IMR-90 (cell line): ENCODE results near the gene KBTBD8. TPM values are rescaled to one million over a fixed set of nuclear protein-coding genes. Genes with fewer than 3 reads are reported as not detected.

ENCODE experiments used
- ATAC-seq: fragments of 200-7000 bp; cut with Tn5 transposase; 2 replicates; pipeline ENCODE4 v1.9.1; 2020; ENCODE audit warnings: low read depth, mild to moderate bottlenecking, moderate library complexity
- BruUV-seq: library from RNA; stranded (reverse); fragments of 400-500 nt; replicated peaks from 2 replicates; lab custom pipeline; 2021; lab: Mats Ljungman, UMichigan
- CTCF ChIA-PET: fragments of 300-600 bp; formaldehyde crosslinking; extraction: SDS; loops from one replicate; lab custom pipeline; 2021; ENCODE audit warnings: antibody characterized with exemption; lab: Yijun Ruan, JAX
- POLR2A ChIA-PET: fragments of 300-600 bp; sonication (Branson Sonifier 250); formaldehyde crosslinking; loops from one replicate; lab custom pipeline; 2022; ENCODE audit warnings: antibody characterized with exemption; ENCODE audit not compliant: unreplicated experiment; lab: Charles Lee
- DNase-seq: peaks from one replicate; pipeline ENCODE4 v3.0.0; 2013
- H2AFZ ChIP-seq: replicated peaks from 2 replicates; pipeline ENCODE3; 2013; ENCODE audit warnings: low read length, mild to moderate bottlenecking; ENCODE audit not compliant: poor library complexity
- H2AK5ac ChIP-seq: 2 replicates; pipeline ENCODE4 v1.6.1; 2013; ENCODE audit warnings: low read depth, low read length, inconsistent platforms
- H2AK9ac ChIP-seq: replicated peaks from 2 replicates; pipeline ENCODE3; 2013; ENCODE audit warnings: mild to moderate bottlenecking, low read depth, low read length, moderate library complexity; ENCODE audit not compliant: poor library complexity
- H2BK120ac ChIP-seq: 2 replicates; pipeline ENCODE4 v1.6.1; 2013; ENCODE audit warnings: low read depth, low read length, inconsistent platforms
- H2BK15ac ChIP-seq: 3 replicates; pipeline ENCODE4 v1.6.1; 2013; ENCODE audit warnings: low read depth, low read length, inconsistent platforms
- H2BK20ac ChIP-seq: 2 replicates; pipeline ENCODE4 v1.6.1; 2013; ENCODE audit warnings: low read depth, mild to moderate bottlenecking, inconsistent platforms, low read length, moderate library complexity
- H2BK5ac ChIP-seq: 2 replicates; pipeline ENCODE4 v1.6.1; 2013; ENCODE audit warnings: mild to moderate bottlenecking, low read depth, low read length, inconsistent platforms; ENCODE audit not compliant: poor library complexity, severe bottlenecking
- H3K14ac ChIP-seq: replicated peaks from 2 replicates; pipeline ENCODE4 v1.6.1; 2013; ENCODE audit warnings: low read depth, low read length, inconsistent platforms
- H3K18ac ChIP-seq: 2 replicates; pipeline ENCODE4 v1.6.1; 2013; ENCODE audit warnings: low read depth, low read length, control low read depth
- H3K23ac ChIP-seq: 2 replicates; pipeline ENCODE4 v1.6.1; 2013; ENCODE audit warnings: low read depth, low read length, inconsistent platforms
- H3K27ac ChIP-seq: 2 replicates; pipeline ENCODE4 v1.5.1; 2013; ENCODE audit warnings: mild to moderate bottlenecking, control low read depth, low read length; ENCODE audit not compliant: insufficient read depth
- H3K27me3 ChIP-seq: 2 replicates; pipeline ENCODE4 v1.6.1; 2013; ENCODE audit warnings: low read length; ENCODE audit not compliant: control insufficient read depth, insufficient read depth
- H3K36me3 ChIP-seq: 2 replicates; pipeline ENCODE4 v1.6.1; 2013; ENCODE audit warnings: low read length, mixed read lengths; ENCODE audit not compliant: control insufficient read depth, insufficient read depth
- H3K4ac ChIP-seq: 2 replicates; pipeline ENCODE4 v1.6.1; 2013; ENCODE audit warnings: low read depth, low read length, inconsistent platforms
- H3K4me1 ChIP-seq: 2 replicates; pipeline ENCODE4 v1.6.1; 2013; ENCODE audit warnings: low read length, mixed read lengths; ENCODE audit not compliant: control insufficient read depth, insufficient read depth
- H3K4me2 ChIP-seq: 2 replicates; pipeline ENCODE4 v1.6.1; 2013; ENCODE audit warnings: low read depth, mild to moderate bottlenecking, control low read depth, low read length, moderate library complexity
- H3K4me3 ChIP-seq: 2 replicates; pipeline ENCODE4 v1.5.1; 2013; ENCODE audit warnings: low read depth, mild to moderate bottlenecking, control low read depth, low read length, moderate library complexity; ENCODE audit not compliant: insufficient read depth
- H3K56ac ChIP-seq: 2 replicates; pipeline ENCODE4 v1.6.1; 2013; ENCODE audit warnings: low read length, inconsistent platforms; ENCODE audit not compliant: insufficient read depth; ENCODE audit errors: extremely low read depth
- H3K79me1 ChIP-seq, 2 experiments: 2 replicates each; pipeline ENCODE4 v1.6.1; 2013; ENCODE audit warnings: low read length in 2 of 2, inconsistent platforms in 1 of 2, low read depth in 1 of 2
- H3K9ac ChIP-seq: 2 replicates; pipeline ENCODE4 v1.6.1; 2013; ENCODE audit warnings: low read depth, low read length, control low read depth
- H3K9me1 ChIP-seq: 2 replicates; pipeline ENCODE4 v1.6.1; 2013; ENCODE audit warnings: low read length, inconsistent platforms; ENCODE audit not compliant: insufficient read depth
- H3K9me3 ChIP-seq: 2 replicates; pipeline ENCODE4 v1.6.1; 2013; ENCODE audit warnings: low read length; ENCODE audit not compliant: control insufficient read depth, insufficient read depth
- H4K20me1 ChIP-seq: 2 replicates; pipeline ENCODE4 v1.6.1; 2013; ENCODE audit warnings: low read length, inconsistent platforms; ENCODE audit not compliant: insufficient read depth
- H4K5ac ChIP-seq: 2 replicates; pipeline ENCODE4 v1.6.1; 2013; ENCODE audit warnings: mild to moderate bottlenecking, low read depth, low read length, control low read depth
- H4K8ac ChIP-seq, 2 experiments: 2 replicates each; pipeline ENCODE4 v1.6.1; 2013; ENCODE audit warnings: low read depth in 2 of 2, low read length in 2 of 2, control low read depth in 1 of 2, inconsistent platforms in 1 of 2
- H4K91ac ChIP-seq: 2 replicates; pipeline ENCODE4 v1.6.1; 2013; ENCODE audit warnings: low read depth, low read length, inconsistent platforms; ENCODE audit not compliant: insufficient read depth
- BHLHE40 ChIP-seq: fragments of 150-350 bp; IDR thresholded peaks from 2 replicates; pipeline ENCODE4 v1.6.1; 2016; ENCODE audit warnings: mild to moderate bottlenecking, low read depth, low read length
- CTCF ChIP-seq: conservative IDR thresholded peaks from 2 replicates; pipeline ENCODE4 v1.5.1; 2012; ENCODE audit warnings: mild to moderate bottlenecking, low read depth, low read length, improper control_type of control experiment
- FOS ChIP-seq: fragments of 150-350 bp; IDR thresholded peaks from 2 replicates; pipeline ENCODE4 v1.6.1; 2016; ENCODE audit warnings: low read depth, low read length
- MAFK ChIP-seq: IDR thresholded peaks from 2 replicates; pipeline ENCODE4 v1.6.1; 2012; ENCODE audit warnings: low read depth, low read length, improper control_type of control experiment
- MAZ ChIP-seq: IDR thresholded peaks from 2 replicates; pipeline ENCODE4 v1.6.1; 2012; ENCODE audit warnings: low read depth, mild to moderate bottlenecking, low read length, improper control_type of control experiment, moderate library complexity, borderline replicate concordance
- NFE2L2 ChIP-seq: fragments of 150-350 bp; IDR thresholded peaks from 2 replicates; pipeline ENCODE4 v1.6.1; 2016; ENCODE audit warnings: low read depth, mild to moderate bottlenecking, low read length
- RAD21 ChIP-seq: IDR thresholded peaks from 2 replicates; pipeline ENCODE4 v1.6.1; 2012; ENCODE audit warnings: low read length, improper control_type of control experiment
- RFX5 ChIP-seq: IDR thresholded peaks from 2 replicates; pipeline ENCODE4 v1.8.0; 2012; ENCODE audit warnings: low read depth, mild to moderate bottlenecking, low read length, moderate library complexity
- SMC3 ChIP-seq: fragments of 150-350 bp; IDR thresholded peaks from 2 replicates; pipeline ENCODE4 v1.6.1; 2016; ENCODE audit warnings: low read depth, mild to moderate bottlenecking, antibody characterized with exemption, low read length, moderate library complexity
- WGBS, 2 experiments: methylation state at CpG; one replicate each; pipeline versions ENCODE4 v1.1.5 to v1.1.7; 2013; ENCODE audit warnings: missing lambda C conversion rate in 2 of 2; ENCODE audit not compliant: insufficient read length in 1 of 2; ENCODE audit errors: extremely low coverage in 2 of 2; 5-methylcytosine and 5-hydroxymethylcytosine counted together
- dilution Hi-C: fragments of 300-500 bp; cut with HindIII; formaldehyde crosslinking; loops from one replicate; pipeline ENCODE4 v1.14.3; 2018; ENCODE audit warnings: low sequenced_read_pairs; ENCODE audit not compliant: unreplicated experiment
- in situ Hi-C: fragments of 300-500 bp; cut with MboI; formaldehyde crosslinking; loops from 3 replicates; pipeline ENCODE4 v1.14.3; 2019; ENCODE audit warnings: low sequenced_read_pairs, inconsistent platforms, mixed read lengths
- intact Hi-C: fragments of 100-400 bp; cut with micrococcal nuclease; formaldehyde crosslinking; loops from 2 replicates; pipeline ENCODE4 v1.10.0; 2022
- polyA plus RNA-seq, 3 experiments: library from polyadenylated mRNA; depleted of rRNA; stranded (reverse); fragments of >200 nt; gene quantifications; 2 replicates each; pipeline ENCODE4 v1.2.3, GENCODE V29; 2012; ENCODE audit warnings: low replicate concordance in 1 of 3
- total RNA-seq: library from RNA; depleted of rRNA; stranded (reverse); fragments of >200 nt; gene quantifications from 2 replicates; pipeline ENCODE4 v1.2.3, GENCODE V29; 2012

The KBTBD8 gene
- total and polyA plus RNA-seq, 2 of the 4 experiments (the other 2 are of a cell fraction): 1.5 to 8.6 TPM

- Histone ChIP-seq H3K9me3 (no peaks in the 10 kb centered on the region), H2AFZ (peak overlapping the region; percentile 47), H3K27ac (no peak overlapping the region), H3K36me3 (no peaks in the 10 kb centered on the region), H3K27me3 (no peaks in the 10 kb centered on the region), H2AK9ac (no peak overlapping the region), H3K4me3 (no peak overlapping the region), H4K20me1 (no peaks in the 10 kb centered on the region), H3K79me1 (no peaks in the 10 kb centered on the region), H3K4me2 (no peak overlapping the region; the same call in 1 of the 2 replicates), H3K9me1 (no peaks in the 10 kb centered on the region), H4K91ac (no peak overlapping the region), H2BK15ac (no peak overlapping the region), H2BK5ac (no peak overlapping the region), H2BK20ac (no peak overlapping the region), H4K8ac (no peak overlapping the region), H3K23ac (no peak overlapping the region), H3K18ac (peak overlapping the region; percentile 64; the same call in 1 of the 2 replicates), H3K56ac (no peak overlapping the region), H3K4ac (no peak overlapping the region), H3K4me1 (peaks cover 7% of the 10 kb centered on the region; the same call in 1 of the 2 replicates), H4K5ac (peak overlapping the region; percentile 77; the same call in 1 of the 2 replicates), H2BK120ac (no peak overlapping the region), H3K9ac (no peak overlapping the region), H2AK5ac (no peak overlapping the region), H3K14ac (no peak overlapping the region)
- ATAC-seq (no peak), DNase-seq (peak; percentile 42)
- intact Hi-C loops (no loop called here), in situ Hi-C loops (no loop called here), dilution Hi-C loops (no loop called here)
- ChIA-PET CTCF (no interaction called here), POLR2A (no interaction called here)
- WGBS, 2 experiments: no CpG with 5 or more reads among the region's 1 CpG
- BruUV-seq: no TSS peak
- TF ChIP-seq FOS (no peak), SMC3 (no peak), CTCF (no peak), MAFK (no peak), RFX5 (no peak), MAZ (no peak), RAD21 (no peak), NFE2L2 (no peak), BHLHE40 (no peak)
These were observed 19.1 kb downstream of the KBTBD8 start for GRCh38 chr3:67017211-67017610.
